ENCODE measurements around the gene DTHD1.

GRCh38 chr4:36329228-36329627, 47.8 kb downstream of the DTHD1 start:
- TF ChIP-seq CTCF (IDR thresholded peaks at IDR 0.05) = no peak
- TF ChIP-seq POLR2AphosphoS5 (IDR thresholded peaks at IDR 0.05) = no peak
- TF ChIP-seq POLR2A (IDR thresholded peaks at IDR 0.05) = no peak
